ENCODE results near the gene MSX1.

The MSX1 gene

DNA sequence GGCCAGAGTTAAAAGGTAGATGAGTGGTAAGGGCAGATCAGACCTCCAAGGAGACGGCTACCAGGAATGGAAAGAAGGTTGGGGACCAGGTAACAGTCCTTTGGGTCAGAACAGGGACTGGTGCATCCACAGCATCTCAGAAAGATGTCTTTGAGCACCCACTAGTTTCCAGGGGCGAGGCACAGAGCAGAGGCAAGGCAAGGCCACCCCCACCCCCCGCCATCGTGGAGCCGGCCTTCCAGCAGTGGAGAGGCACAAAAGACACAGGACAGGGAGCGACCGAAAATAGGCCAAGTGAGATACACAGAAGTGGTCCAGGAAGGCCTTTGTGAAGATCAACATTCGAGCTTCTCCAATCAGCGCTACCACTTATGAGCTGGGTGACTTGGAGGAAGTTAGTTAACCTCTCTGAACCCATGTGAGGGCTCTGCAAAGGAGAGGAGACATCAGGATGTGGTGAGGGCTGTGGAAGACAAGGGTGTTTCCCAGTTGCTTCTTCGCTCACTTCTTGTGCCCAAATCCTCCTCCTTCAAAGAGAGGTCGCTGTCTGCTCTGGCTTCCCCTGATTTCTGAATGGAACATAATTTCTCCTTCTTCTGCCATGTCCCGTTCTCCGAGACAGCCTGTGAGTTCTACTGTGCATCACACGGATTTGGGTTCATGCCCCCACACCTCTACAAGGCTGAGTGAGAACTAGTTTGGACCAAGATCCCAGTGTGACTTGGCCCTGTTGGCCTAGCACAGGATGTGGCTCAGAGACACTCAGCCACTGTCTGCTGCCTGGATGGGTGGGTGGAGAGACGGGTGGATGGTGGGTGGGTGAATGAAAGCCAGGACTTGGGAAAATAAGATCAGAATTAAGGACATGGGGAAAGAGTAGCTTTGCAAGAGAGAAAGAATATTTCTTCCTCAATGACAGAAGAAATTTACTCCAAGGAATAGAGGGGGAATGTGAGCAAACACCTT lies 16.7 kb upstream of the MSX1 start:
- DNase-seq: no peak

- DNase-seq: no peak
These were observed 15.7 kb upstream of the MSX1 start for GRCh38 chr4:4843635-4844291.

- DNase-seq: no peak
These were observed 14.4 kb upstream of the MSX1 start for GRCh38 chr4:4845027-4845426.

DNA sequence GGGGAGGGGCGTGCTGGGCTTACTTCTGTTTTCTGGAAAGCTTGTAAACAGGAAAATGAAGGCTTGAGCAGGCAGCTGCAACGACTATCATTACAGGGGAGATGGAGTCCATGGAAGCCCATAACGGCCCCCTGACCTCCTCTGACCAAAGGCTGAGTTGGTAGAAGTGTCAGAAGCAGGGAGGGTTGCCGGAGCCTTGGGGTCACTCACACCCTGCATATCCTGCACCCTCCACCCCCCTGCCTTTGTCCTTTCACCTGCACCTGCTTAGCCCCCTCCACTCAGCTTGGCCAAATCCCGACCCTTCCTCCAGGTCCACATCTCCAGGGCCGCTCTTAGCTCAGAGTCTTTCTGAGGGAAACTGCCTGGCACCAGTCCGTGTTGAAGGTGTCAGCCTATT lies 12.5 kb upstream of the MSX1 start:
- no peak for DNase-seq

DNA sequence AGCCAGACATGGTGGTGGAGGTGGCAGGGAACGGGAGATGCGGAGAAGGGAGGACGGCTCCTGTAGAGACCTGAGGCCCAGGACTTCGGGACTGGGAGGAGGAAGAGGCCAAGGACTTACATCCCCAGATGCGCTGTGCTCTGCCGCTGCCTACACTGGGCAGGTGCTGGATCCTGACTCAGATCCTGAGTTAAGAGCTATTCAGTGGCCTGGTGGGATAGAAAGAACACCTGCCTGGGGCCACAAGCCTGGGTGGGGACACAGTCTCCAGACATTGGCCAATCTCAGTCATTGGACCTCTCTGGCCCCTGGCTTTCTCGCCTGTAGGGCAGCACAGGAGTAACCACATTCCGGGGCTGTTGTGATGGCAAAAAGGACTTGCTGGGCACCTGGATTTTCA lies 10.9 kb upstream of the MSX1 start:
- DNase-seq: no peak

GRCh38 chr4:4849106-4849505 lies 10.4 kb upstream of the MSX1 start:
- DNase-seq: no peak

- DNase-seq: no peak
These were observed 9.8 kb upstream of the MSX1 start for GRCh38 chr4:4849524-4850193.

- DNase-seq: no peak
These were observed 8.4 kb upstream of the MSX1 start for GRCh38 chr4:4851081-4851480.

DNA sequence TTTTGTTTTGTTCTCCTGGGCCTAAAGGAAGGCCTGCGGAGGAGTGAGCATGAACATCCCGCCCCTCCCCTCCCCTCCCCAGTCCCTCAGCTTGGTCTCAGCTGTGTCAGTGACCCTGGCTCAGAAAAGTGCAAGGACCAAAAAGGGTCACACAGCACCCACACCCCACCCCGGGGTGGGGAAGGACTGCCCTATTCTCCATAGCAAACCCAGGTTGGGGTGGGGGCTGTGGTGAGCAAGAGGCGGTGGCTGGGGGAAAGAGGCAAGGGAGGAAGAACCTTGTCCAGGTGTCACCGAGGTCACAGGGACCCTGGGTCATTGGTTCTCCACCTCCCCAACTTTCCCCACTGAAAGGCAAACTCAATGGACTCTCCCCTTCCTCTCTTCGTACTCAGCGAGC lies 7.6 kb upstream of the MSX1 start:
- DNase-seq: no peak

DNA sequence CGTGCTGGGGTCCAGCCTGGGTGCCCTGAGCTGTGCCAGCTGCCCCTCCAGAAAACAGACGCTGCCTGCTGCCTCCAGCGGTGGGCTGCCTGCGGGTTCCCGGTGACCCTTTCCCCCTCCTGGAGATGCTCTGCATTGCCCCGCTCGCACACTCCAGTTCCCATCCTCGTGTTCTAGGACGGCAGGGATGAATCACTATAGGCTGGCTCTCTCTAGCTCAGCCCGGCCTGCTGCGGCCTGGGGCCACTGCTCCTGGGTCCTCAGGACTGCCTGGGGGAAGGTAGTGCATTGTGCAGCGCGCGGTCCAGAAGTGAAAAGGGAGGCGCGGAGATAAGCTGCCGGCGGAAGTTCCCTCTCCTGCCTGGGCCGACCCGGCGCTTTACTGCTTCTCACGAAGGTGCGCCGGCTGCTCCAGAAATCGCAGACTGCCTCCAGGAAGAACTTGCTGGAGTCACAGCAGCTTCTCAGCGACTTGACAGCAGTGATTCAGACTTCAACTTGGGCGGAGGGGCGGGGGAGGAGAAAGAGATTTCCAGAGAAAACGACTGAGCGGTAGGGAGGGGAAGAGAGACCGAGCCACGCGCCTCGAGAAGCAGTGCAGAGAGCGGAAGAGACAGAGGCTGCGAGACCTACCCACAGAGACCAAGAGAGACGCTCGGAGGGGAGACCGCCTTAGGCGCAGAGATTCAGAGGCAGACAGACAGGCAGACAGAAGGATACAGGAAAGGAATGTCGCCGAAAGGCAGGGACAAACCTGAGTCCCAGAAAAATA lies 6.7 kb upstream of the MSX1 start:
- peak; percentile 63 for DNase-seq

DNA sequence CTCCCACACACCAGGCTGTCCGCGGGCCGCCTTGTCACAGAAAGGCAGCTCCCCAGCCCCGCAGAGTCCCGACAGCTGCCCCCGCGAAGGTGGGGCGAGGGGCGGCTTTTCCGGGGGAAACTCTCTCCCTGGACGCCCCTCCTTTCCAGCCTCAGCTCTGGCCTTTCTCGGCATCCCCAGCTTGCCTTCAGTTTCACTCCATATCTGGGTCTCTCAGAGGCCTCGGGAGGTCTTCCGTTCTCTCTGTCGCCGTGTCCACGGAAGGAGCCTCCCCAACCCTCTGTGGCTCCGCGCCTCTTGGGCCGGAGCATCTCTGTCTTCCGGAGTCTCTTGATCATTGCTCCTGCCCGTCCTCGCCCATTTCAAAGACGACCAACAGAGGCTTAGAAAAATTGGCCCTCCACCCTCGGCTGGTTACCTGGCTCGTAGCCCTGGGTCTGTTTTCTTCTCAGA lies 6.1 kb upstream of the MSX1 start:
- no peak for DNase-seq

- no peak for DNase-seq
These were observed 5.4 kb upstream of the MSX1 start for GRCh38 chr4:4853921-4854648.

DNA sequence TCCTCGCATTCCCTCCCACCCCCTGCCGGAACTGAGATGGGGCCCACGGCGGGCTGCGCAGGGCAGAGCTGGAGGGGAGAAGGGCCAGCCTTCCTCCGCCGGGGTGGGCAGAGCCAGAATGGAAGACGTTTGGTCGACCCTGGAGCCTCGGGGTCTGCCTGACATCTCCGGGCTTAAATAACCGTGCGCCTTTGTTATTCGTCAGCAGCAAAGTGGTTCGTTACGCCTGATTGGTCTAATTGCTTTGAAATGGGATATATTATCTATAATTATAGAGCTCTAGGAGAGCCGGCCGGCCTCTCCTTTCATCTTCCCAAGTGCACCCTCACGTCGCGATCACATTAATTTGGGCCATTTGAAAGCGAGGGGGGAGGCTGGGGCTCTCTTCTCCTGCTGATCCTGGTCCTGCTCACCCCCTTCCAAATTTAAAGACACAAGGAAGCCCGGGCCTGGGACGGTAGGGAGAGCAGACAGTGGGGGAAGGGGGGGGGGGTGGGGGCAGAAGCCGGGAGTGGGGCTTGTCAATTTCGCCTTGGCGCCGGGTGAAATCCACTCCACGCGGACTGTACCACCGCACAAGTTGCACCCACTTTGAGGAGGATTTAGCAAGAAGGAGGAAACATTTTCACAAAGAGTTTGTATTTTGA lies 4.7 kb upstream of the MSX1 start:
- DNase-seq: no peak

DNA sequence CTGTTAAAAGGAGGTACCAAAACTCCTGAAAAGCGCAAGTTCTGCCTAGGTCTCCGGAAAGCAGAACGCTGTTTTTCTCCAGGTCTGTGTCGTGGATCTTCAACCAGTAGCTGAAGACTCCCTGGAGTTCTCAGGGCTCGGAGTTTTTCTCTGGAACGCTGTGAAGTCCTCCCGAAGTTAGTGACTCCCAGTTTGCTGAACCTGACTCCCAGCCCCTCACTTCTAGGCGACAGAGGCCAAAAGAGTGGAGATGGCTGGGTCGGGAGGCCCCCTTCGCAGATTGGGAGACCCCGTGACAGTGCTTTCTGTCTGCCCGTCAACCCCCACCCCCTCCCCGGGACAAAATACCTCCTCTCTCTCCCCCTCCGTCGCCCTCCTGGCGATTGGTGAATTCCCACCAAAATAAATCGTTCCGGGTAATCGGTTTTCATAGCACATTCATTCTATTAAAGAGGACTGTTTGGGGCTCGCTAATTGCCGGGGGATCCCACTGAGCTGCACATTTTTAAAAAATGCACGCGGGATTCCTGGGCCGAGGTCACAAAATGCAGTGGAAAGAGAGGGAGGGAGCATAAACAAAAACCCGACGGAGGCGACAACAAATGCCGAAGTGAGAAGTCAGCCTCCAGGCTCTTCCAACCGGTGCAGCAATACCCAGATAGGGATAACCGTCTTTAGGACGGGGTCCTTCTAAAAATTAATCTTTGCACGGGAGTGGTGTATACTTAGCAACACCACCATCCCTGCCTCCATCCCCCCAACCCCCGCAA lies 4.0 kb upstream of the MSX1 start:
- DNase-seq: no peak

- DNase-seq: no peak
These were observed 3.1 kb upstream of the MSX1 start for GRCh38 chr4:4856071-4857000.

GRCh38 chr4:4857001-4857808 lies 2.3 kb upstream of the MSX1 start:
- DNase-seq: no peak

DNA sequence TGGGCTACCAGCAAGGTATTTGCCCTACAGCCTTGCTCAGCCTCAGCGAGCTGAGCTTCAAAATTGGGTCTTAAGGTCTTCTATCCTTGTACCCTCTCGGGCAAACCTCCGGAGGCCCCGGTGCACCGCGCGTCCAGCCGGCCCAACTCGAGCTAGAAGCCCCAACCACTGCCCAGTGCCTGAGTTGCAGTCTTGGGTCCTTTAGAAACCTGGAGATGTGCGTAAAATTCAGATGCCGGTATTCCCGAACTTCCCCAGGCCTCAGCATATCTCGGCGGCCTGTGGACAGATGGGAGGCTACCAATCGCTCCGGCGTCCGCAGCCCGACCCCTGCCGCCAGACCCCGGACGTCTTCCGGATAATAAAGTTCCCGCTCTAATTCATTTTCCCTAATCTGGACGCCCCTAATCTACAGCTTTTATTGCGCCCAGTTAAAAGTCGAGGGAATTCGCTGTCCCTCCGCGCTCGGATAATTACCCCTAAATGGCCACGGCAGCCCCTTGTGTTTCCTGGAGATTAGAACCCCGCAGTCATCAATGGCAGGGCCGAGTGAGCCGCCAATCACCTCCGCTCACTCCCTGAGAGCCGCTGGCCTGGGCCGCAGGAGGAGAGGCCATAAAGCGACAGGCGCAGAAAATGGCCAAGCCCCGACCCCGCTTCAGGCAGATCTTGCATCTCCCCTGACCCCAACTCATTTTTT lies 1.5 kb upstream of the MSX1 start:
- no peak for DNase-seq

All from kidney glomerular epithelial cell (primary cell).